ENCODE data around the gene MRPL28.
"Not testable (repeated sequence)": the region's sequence is repeated elsewhere in the genome, so short reads cannot be mapped to it uniquely, and the experiment has no call there.

The MRPL28 gene

GRCh38 chr16:363110-363765, 7.1 kb downstream of the MRPL28 start:
- DNase-seq (ENCODE audit: low read depth) = no peak
- no peak for TF ChIP-seq CTCF (IDR thresholded peaks at IDR 0.05; ENCODE audit: control insufficient read depth, insufficient read depth, low read depth, low read length, missing control alignments)
- H3K4me3 ChIP-seq (ENCODE audit: control insufficient read depth, low read depth, low read length) = no peak overlapping the region

- not testable (repeated sequence) for H3K4me3 ChIP-seq (ENCODE audit: control insufficient read depth, low read depth, low read length); DNase-seq (ENCODE audit: low read depth)
These were observed 7.7 kb downstream of the MRPL28 start for GRCh38 chr16:362702-362999.

- DNase-seq (ENCODE audit: low read depth) = peak; percentile 20
- no peak overlapping the region for H3K4me3 ChIP-seq (ENCODE audit: control insufficient read depth, low read depth, low read length)
- peak; percentile 79 for TF ChIP-seq CTCF (IDR thresholded peaks at IDR 0.05; ENCODE audit: control insufficient read depth, insufficient read depth, low read depth, low read length, missing control alignments)
These were observed 8.3 kb downstream of the MRPL28 start for GRCh38 chr16:361872-362701.

- DNase-seq (ENCODE audit: low read depth) = no peak
- TF ChIP-seq CTCF (IDR thresholded peaks at IDR 0.05; ENCODE audit: control insufficient read depth, insufficient read depth, low read depth, low read length, missing control alignments) = no peak
- no peak overlapping the region for H3K4me3 ChIP-seq (ENCODE audit: control insufficient read depth, low read depth, low read length)
These were observed 8.9 kb downstream of the MRPL28 start for GRCh38 chr16:361341-361871.

GRCh38 chr16:360698-361336, 9.5 kb downstream of the MRPL28 start:
- DNase-seq (ENCODE audit: low read depth) = no peak
- no peak for TF ChIP-seq CTCF (IDR thresholded peaks at IDR 0.05; ENCODE audit: control insufficient read depth, insufficient read depth, low read depth, low read length, missing control alignments)
- H3K4me3 ChIP-seq (ENCODE audit: control insufficient read depth, low read depth, low read length) = no peak overlapping the region

GRCh38 chr16:359871-360697, 10.3 kb downstream of the MRPL28 start:
- no peak for TF ChIP-seq CTCF (IDR thresholded peaks at IDR 0.05; ENCODE audit: control insufficient read depth, insufficient read depth, low read depth, low read length, missing control alignments)
- H3K4me3 ChIP-seq (ENCODE audit: control insufficient read depth, low read depth, low read length) = no peak overlapping the region
- DNase-seq (ENCODE audit: low read depth) = no peak

All from AG09309 (cell line).